NCI-H187 (cell line): Measurements from ENCODE around the gene RASGEF1C.

Source experiments
- DNase-seq, 2 experiments: peaks; one replicate each; lab custom pipeline; 2025; lab: John Stamatoyannopoulos, UW

Gene RASGEF1C

GRCh38 chr5:180179442-180180420 lies 29.3 kb downstream of the RASGEF1C start:
- DNase-seq: no peak

DNA sequence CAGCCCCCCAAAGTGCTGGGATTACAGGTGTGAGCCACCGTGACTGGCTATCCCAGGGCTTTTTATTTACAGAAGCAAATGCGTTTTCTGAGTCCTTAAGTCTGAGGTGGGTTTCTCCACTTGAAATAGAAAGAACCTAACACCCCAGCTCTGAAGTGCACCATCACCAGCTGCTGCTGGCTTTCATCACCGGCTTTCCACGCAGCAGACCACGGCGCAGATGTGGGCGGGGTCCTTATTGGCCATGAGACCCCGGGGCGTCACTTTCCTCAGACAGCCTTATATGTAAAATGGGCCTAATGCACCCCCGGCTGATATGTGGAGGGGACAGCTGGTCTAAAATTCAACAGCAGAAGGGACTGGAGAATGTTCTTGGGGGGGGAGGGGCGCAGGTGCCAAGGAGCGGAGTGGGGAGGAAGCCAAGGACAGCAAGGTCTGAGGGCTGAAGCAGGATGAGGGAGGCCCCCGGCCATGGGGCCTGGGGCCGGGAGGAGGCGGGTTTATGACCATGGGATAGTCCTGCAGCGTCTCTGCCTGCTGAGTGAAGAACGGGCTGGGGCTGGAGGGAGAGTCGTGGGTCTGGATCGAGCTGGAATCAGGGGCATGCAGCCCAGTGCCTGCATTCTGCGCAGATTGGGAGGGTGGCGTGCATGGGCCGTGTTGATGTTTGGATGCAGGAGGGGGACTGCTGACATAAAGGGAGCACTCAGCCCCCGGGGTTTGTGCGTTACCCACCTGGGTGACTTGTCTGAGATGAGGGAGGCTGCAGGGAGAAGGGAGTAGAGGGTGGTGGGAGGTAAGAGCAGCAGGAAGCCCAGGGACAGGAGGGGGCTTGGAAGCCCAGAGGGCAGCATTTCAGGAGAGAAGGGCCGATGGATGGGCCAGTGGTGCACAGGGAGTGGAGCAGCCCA lies 30.2 kb downstream of the RASGEF1C start:
- DNase-seq: no peak

- DNase-seq: no peak
These were observed 32.8 kb downstream of the RASGEF1C start for GRCh38 chr5:180176191-180176590.

- no peak for DNase-seq
These were observed 34.0 kb downstream of the RASGEF1C start for GRCh38 chr5:180175015-180175431.

- no peak for DNase-seq
These were observed 34.4 kb downstream of the RASGEF1C start for GRCh38 chr5:180174587-180174972.

DNA sequence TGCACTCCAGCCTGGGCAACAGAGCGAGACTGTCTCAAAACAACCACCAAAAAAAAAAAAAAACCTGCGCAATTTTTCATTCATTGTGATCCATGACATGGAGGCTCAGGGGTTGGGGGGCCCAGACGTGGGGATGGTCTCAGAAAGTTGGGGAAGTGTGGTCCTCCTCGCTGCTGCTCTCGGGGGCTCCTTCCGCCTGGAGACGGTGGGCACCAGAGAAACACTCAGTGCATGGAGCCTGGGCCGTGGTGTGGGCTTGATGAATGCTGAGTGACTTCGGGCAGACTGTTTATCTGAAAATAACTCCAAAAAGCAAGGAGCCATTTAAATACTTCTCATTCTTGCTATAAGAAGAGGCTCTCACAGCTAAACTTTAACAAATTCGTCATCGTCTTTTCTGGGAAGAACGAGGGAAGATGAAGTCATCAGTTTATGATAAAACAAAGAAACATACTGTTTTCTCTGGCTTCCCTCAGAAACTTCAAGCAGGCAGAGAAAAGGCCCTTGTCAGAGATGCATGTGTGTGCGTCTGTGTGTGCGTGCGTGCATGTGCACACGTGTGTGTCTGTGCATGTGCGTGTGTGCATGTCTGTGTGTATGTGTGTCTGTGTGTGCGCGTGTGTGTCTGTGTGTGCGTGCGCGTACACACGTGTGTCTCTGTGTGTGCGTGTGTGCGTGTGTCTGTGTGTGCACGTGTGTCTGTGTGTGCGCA lies 35.0 kb downstream of the RASGEF1C start:
- no peak for DNase-seq

- no peak for DNase-seq
These were observed 35.8 kb downstream of the RASGEF1C start for GRCh38 chr5:180173198-180173544.

GRCh38 chr5:180172447-180173197 lies 36.4 kb downstream of the RASGEF1C start:
- no peak for DNase-seq

- DNase-seq: no peak
These were observed 37.4 kb downstream of the RASGEF1C start for GRCh38 chr5:180171568-180172094.

GRCh38 chr5:180170810-180171567 lies 38.0 kb downstream of the RASGEF1C start:
- DNase-seq: no peak

GRCh38 chr5:180170106-180170809 lies 38.8 kb downstream of the RASGEF1C start:
- DNase-seq: no peak

DNA sequence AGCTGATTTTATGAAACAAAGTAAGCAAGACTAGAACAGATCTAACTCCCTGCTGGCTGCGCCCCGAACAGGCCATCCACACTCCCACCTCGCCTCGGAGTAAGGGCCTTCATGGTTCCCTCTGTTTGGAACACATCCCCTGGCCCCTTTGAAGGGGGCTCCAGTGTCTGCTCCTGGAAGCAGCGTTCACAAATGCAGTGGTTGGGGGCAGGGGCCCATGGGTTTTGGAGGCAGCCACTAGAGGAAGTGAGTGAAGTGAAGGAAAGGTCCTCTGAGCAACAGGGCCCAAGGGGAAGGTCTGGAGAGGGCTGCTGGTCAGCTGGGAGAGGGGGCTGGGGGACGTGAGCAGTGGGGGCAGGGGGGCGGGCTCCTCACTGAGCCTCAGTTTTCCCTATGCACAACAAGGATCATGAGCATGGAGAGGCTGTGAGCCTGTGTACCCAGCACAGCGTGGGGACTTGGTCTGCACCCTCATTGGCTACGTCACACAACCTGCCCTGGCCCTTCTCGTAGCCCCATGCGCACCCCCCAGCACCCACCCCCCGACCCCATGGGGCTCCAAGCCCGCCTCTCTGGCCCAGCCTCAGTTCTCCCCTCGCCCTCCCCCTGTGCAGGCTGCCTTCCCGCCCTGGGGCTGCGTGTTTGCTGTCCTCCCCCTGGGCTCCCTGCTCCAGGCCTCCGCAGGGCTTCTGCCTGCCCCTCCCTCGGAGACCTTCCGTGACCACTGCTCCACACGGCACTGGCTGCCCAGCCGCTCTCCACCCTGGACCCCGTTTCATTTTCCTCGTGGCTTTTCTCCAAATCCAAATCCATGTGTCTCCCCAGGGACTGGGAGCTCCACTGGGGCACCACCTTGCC lies 39.5 kb downstream of the RASGEF1C start:
- DNase-seq: no peak

DNA sequence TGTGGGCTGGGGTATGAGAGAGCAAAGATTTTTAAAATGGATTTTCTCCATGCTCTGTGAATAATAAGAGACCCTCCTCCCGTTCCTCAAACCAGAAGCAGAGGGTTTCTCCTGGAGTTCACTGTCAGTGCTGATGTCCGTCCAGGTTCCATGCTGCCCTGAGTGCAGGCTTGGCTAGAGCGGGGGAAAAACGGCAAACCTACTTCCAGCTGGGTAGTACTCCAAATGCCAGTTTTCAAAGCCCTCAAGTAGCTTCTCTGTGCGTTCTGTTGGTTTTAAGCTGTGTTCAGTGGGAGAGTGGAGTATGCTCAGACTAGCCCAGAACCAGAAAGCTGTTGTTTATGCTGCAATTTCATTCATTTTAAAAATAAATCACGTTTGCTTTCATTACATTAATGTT lies 40.3 kb downstream of the RASGEF1C start:
- no peak for DNase-seq

DNA sequence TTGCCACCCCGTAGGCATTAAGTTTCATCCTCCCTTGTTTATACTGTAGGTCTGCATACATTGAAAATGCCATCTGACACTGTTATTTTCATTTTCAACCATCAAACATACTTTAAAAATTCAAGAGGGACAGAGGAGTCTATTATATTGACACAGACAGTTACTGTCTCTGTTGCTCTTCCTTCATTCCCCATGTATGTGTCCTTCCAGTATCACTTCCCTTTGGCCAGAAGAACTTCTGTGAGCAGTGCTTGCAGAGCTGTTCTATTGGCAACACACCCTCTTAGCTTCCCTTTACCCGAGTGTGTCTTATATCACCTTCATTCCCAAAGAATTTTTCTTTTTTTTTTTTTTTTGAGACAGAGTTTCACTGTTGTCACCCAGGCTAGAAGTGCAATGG lies 42.8 kb downstream of the RASGEF1C start:
- DNase-seq: no peak

GRCh38 chr5:180162304-180162661 lies 46.7 kb downstream of the RASGEF1C start:
- DNase-seq: no peak

GRCh38 chr5:180161420-180162303 lies 47.3 kb downstream of the RASGEF1C start:
- no peak for DNase-seq

DNA sequence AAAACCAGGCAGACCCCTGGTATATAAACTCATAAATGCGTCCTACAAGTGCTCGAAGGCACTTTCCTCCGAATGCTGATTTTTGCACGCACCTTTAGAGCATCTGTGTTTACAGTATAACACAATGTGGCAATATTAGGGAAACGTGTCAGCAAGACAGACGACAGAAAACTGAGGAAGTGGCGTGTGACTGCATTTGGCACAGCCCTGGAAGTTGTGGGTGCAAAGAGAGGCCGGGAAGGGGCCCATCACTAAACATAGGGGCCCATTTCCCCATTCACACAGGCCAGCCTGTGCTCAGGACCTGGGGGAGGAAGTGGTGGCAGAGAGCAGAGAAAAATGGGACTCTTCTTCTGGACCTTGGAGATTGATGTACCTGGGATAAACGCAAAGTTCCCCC lies 48.2 kb downstream of the RASGEF1C start:
- no peak for DNase-seq

- no peak for DNase-seq
These were observed 48.8 kb downstream of the RASGEF1C start for GRCh38 chr5:180160215-180160614.
